HG03575 (cell line): Measurements from ENCODE around the gene SLC22A25.
"Not testable (repeated sequence)": the region's sequence is repeated elsewhere in the genome, so short reads cannot be mapped to it uniquely, and the experiment has no call there.

Experiments used
- ATAC-seq: cut with Tn5 transposase; IDR thresholded peaks from one replicate; pipeline ENCODE4 v1.9.1; 2021; ENCODE audit not compliant: unreplicated experiment, insufficient number of reproducible peaks, low FRiP score; ENCODE audit errors: extremely low read depth

SLC22A25 gene

GRCh38 chr11:63237413-63237812, 6.0 kb downstream of the SLC22A25 start:
- ATAC-seq: no peak

- ATAC-seq: not testable (repeated sequence)
Observed at GRCh38 chr11:63235471-63236461, 7.6 kb downstream of the SLC22A25 start.

GRCh38 chr11:63229815-63230214, 13.6 kb downstream of the SLC22A25 start:
- ATAC-seq: no peak

- no peak for ATAC-seq
Observed at GRCh38 chr11:63227521-63228107, 15.8 kb downstream of the SLC22A25 start.

GRCh38 chr11:63226488-63227114, 16.8 kb downstream of the SLC22A25 start:
- no peak for ATAC-seq

GRCh38 chr11:63214093-63214492, 29.3 kb downstream of the SLC22A25 start:
- no peak for ATAC-seq

- no peak for ATAC-seq
Observed at GRCh38 chr11:63212742-63213141, 30.7 kb downstream of the SLC22A25 start.

GRCh38 chr11:63210111-63210510, 33.3 kb downstream of the SLC22A25 start:
- ATAC-seq: no peak
